WTC11 (cell line): ENCODE results near the gene NT5DC1.

Experiments used
- CREB1 ChIP-seq: sonication (generic); formaldehyde crosslinking; IDR thresholded peaks from 2 replicates; pipeline ENCODE4 v1.8.0; 2023; ENCODE audit warnings: mild to moderate bottlenecking, missing genetic modification reagents
- CREM ChIP-seq: sonication (generic); formaldehyde crosslinking; IDR thresholded peaks from 2 replicates; pipeline ENCODE4 v1.8.1; 2022; ENCODE audit warnings: mild to moderate bottlenecking, missing genetic modification reagents, moderate library complexity
- ETV6 ChIP-seq: sonication (generic); formaldehyde crosslinking; IDR thresholded peaks from 2 replicates; pipeline ENCODE4 v1.8.1; 2022; ENCODE audit warnings: mild to moderate bottlenecking, missing genetic modification reagents
- FOXP1 ChIP-seq: sonication (generic); formaldehyde crosslinking; IDR thresholded peaks from 2 replicates; pipeline ENCODE4 v1.8.0; 2022; ENCODE audit warnings: missing genetic modification reagents, mild to moderate bottlenecking, moderate library complexity, borderline replicate concordance
- IRF2 ChIP-seq: sonication (generic); formaldehyde crosslinking; IDR thresholded peaks from 2 replicates; pipeline ENCODE4 v1.8.0; 2022; ENCODE audit warnings: low read depth, missing genetic modification reagents, borderline replicate concordance
- TCF7 ChIP-seq: sonication (generic); formaldehyde crosslinking; IDR thresholded peaks from 2 replicates; pipeline ENCODE4 v1.8.0; 2022; ENCODE audit warnings: mild to moderate bottlenecking, low read depth, missing genetic modification reagents, moderate library complexity
- ZNF121 ChIP-seq: sonication (generic); formaldehyde crosslinking; IDR thresholded peaks from 2 replicates; pipeline ENCODE4 v1.8.0; 2023; ENCODE audit warnings: missing genetic modification reagents
- ZNF138 ChIP-seq: sonication (generic); formaldehyde crosslinking; conservative IDR thresholded peaks from 2 replicates; pipeline ENCODE4 v1.8.1; 2022; ENCODE audit warnings: mild to moderate bottlenecking, moderate library complexity, missing genetic modification reagents
- ZNF219 ChIP-seq: sonication (generic); formaldehyde crosslinking; IDR thresholded peaks from 2 replicates; pipeline ENCODE4 v1.8.0; 2023; ENCODE audit warnings: missing genetic modification reagents, mild to moderate bottlenecking, borderline replicate concordance
- TF ChIP-seq, protein P1 (sequence below): fragments of 200-600 bp; IDR thresholded peaks from 2 replicates; pipeline ENCODE4 v1.8.0; 2022; ENCODE audit warnings: antibody characterized with exemption
- TF ChIP-seq, protein P2 (sequence below): sonication (generic); formaldehyde crosslinking; IDR thresholded peaks from 2 replicates; pipeline ENCODE4 v1.8.1; 2022; ENCODE audit warnings: low read depth, missing genetic modification reagents, borderline replicate concordance
- TF ChIP-seq, protein P3 (sequence below): sonication (generic); formaldehyde crosslinking; IDR thresholded peaks from 2 replicates; pipeline ENCODE4 v1.8.1; 2022; ENCODE audit warnings: missing genetic modification reagents, borderline replicate concordance

DNA sequence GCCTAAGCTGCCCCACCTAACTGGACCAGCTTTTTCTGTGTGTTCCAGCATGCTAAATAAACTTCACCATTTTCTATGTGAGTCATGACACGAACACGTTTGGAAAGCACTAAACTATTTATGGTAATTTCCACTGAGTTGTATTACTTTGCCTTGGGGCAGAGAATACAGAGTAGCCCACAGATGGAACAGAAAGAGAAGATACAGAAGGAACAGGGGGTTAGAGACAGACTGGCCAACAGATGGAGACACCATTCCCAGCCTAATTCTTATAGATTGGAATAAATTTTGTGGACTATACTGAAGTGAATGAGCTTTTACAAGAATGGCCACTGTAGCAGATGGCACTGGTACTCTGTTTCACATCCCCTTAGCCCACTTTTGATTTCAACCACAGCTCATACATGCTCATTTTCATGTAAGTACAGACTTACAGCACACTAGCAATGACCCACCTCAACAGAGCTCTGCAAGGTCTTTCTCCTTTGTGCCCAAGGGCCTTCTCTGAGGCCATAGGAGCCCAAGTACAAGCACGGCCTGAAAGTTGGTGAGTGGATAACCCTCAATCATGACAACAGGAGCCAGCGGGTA is 13.1 kb upstream of the NT5DC1 start:
- TF ChIP-seq, protein P1, sequence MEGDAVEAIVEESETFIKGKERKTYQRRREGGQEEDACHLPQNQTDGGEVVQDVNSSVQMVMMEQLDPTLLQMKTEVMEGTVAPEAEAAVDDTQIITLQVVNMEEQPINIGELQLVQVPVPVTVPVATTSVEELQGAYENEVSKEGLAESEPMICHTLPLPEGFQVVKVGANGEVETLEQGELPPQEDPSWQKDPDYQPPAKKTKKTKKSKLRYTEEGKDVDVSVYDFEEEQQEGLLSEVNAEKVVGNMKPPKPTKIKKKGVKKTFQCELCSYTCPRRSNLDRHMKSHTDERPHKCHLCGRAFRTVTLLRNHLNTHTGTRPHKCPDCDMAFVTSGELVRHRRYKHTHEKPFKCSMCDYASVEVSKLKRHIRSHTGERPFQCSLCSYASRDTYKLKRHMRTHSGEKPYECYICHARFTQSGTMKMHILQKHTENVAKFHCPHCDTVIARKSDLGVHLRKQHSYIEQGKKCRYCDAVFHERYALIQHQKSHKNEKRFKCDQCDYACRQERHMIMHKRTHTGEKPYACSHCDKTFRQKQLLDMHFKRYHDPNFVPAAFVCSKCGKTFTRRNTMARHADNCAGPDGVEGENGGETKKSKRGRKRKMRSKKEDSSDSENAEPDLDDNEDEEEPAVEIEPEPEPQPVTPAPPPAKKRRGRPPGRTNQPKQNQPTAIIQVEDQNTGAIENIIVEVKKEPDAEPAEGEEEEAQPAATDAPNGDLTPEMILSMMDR: no peak
- TF ChIP-seq CREM (no peak), ZNF121 (CRISPR knock-in tag) (no peak), CREB1 (CRISPR knock-in tag) (no peak), IRF2 (CRISPR knock-in tag) (no peak), ZNF219 (CRISPR knock-in tag) (no peak), ZNF138 (CRISPR knock-in tag) (no peak), FOXP1 (CRISPR knock-in tag) (no peak), ETV6 (CRISPR knock-in tag) (no peak), TCF7 (CRISPR knock-in tag) (no peak)
- TF ChIP-seq, protein P2, sequence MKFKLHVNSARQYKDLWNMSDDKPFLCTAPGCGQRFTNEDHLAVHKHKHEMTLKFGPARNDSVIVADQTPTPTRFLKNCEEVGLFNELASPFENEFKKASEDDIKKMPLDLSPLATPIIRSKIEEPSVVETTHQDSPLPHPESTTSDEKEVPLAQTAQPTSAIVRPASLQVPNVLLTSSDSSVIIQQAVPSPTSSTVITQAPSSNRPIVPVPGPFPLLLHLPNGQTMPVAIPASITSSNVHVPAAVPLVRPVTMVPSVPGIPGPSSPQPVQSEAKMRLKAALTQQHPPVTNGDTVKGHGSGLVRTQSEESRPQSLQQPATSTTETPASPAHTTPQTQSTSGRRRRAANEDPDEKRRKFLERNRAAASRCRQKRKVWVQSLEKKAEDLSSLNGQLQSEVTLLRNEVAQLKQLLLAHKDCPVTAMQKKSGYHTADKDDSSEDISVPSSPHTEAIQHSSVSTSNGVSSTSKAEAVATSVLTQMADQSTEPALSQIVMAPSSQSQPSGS: no peak
- TF ChIP-seq, protein P3, sequence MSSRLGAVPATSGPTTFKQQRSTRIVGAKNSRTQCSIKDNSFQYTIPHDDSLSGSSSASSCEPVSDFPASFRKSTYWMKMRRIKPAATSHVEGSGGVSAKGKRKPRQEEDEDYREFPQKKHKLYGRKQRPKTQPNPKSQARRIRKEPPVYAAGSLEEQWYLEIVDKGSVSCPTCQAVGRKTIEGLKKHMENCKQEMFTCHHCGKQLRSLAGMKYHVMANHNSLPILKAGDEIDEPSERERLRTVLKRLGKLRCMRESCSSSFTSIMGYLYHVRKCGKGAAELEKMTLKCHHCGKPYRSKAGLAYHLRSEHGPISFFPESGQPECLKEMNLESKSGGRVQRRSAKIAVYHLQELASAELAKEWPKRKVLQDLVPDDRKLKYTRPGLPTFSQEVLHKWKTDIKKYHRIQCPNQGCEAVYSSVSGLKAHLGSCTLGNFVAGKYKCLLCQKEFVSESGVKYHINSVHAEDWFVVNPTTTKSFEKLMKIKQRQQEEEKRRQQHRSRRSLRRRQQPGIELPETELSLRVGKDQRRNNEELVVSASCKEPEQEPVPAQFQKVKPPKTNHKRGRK (CRISPR knock-in tag): no peak
